SK-N-SH treated with all-trans-retinoic acid at 6 μM for 48 hours (cell line): Measurements from ENCODE around the gene ZFYVE28.

ENCODE experiments used
- ARNTL ChIP-seq: fragments of 450-650 bp; formaldehyde crosslinking; IDR thresholded peaks from 2 replicates; pipeline ENCODE4 v1.5.0; 2020; ENCODE audit warnings: low read depth, mild to moderate bottlenecking, moderate library complexity, borderline replicate concordance
- BACH2 ChIP-seq: fragments of 250-450 bp; sonication (Bioruptor Pico); IDR thresholded peaks from 2 replicates; pipeline ENCODE4 v1.9.0; 2021; ENCODE audit warnings: mild to moderate bottlenecking, borderline replicate concordance
- CSDC2 ChIP-seq: fragments of 250-450 bp; sonication (Bioruptor Pico); IDR thresholded peaks from 2 replicates; pipeline ENCODE4 v1.5.0; 2020; ENCODE audit warnings: mild to moderate bottlenecking, moderate library complexity
- ESRRG ChIP-seq: fragments of 250-450 bp; sonication (Bioruptor Pico); IDR thresholded peaks from 2 replicates; pipeline ENCODE4 v1.6.1; 2021; ENCODE audit warnings: mild to moderate bottlenecking
- OSR1 ChIP-seq: fragments of 250-450 bp; sonication (Bioruptor Pico); IDR thresholded peaks from 2 replicates; pipeline ENCODE4 v1.8.0; 2022; ENCODE audit warnings: moderate library complexity, mild to moderate bottlenecking, inconsistent platforms
- TCF4 ChIP-seq: fragments of 250-450 bp; sonication (Bioruptor Pico); IDR thresholded peaks from 2 replicates; pipeline ENCODE4 v1.8.0; 2021; ENCODE audit warnings: mild to moderate bottlenecking, moderate library complexity, borderline replicate concordance
- TOX ChIP-seq: fragments of 250-450 bp; sonication (Bioruptor Pico); IDR thresholded peaks from 2 replicates; pipeline ENCODE4 v1.8.0; 2021; ENCODE audit warnings: mild to moderate bottlenecking, moderate library complexity, borderline replicate concordance
- ZFP3 ChIP-seq: fragments of 250-450 bp; sonication (Bioruptor Pico); IDR thresholded peaks from 2 replicates; pipeline ENCODE4 v1.5.0; 2020; ENCODE audit warnings: mild to moderate bottlenecking, moderate library complexity
- ZFP30 ChIP-seq: fragments of 450-650 bp; formaldehyde crosslinking; IDR thresholded peaks from 2 replicates; pipeline ENCODE4 v1.5.0; 2022; ENCODE audit warnings: mild to moderate bottlenecking, moderate library complexity
- ZNF565 ChIP-seq: fragments of 450-650 bp; formaldehyde crosslinking; conservative IDR thresholded peaks from 2 replicates; pipeline ENCODE4 v1.5.0; 2020; ENCODE audit warnings: low read depth, mild to moderate bottlenecking, moderate library complexity
- ZNF70 ChIP-seq: fragments of 450-650 bp; formaldehyde crosslinking; IDR thresholded peaks from 2 replicates; pipeline ENCODE4 v1.5.0; 2020; ENCODE audit warnings: mild to moderate bottlenecking, moderate library complexity
- TF ChIP-seq, protein P1 (sequence below): fragments of 250-450 bp; sonication (Bioruptor Pico); IDR thresholded peaks from 2 replicates; pipeline ENCODE4 v1.8.0; 2020; ENCODE audit warnings: mild to moderate bottlenecking, moderate library complexity, borderline replicate concordance
- TF ChIP-seq, protein P2 (sequence below): fragments of 250-450 bp; sonication (Bioruptor Pico); IDR thresholded peaks from 2 replicates; pipeline ENCODE4 v1.5.0; 2020; ENCODE audit warnings: mild to moderate bottlenecking, moderate library complexity
- TF ChIP-seq, protein P3 (sequence below): fragments of 250-450 bp; sonication (Bioruptor Pico); IDR thresholded peaks from 2 replicates; pipeline ENCODE4 v1.5.1; 2020; ENCODE audit warnings: low read depth, mild to moderate bottlenecking, moderate library complexity

DNA sequence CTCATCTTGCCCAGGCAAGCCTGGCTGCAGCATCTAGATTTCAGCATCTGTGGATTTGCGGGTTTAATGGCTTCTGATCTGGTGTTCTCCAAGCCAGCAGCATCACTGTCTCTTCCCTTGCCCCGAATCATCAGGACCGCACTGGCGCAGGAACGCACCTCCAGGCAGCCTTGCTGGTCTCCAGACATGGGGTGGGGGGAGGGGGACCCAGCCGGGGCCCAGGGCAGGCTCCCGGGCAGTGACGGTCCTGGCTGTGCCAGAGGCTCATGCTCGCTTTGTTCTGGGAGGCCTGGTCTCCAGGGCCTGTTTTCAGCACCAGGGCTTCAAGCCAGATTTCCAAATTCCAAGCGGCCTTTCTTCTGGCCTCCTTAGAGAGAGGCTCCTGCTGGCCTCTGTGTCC lies 5.2 kb upstream of the ZFYVE28 start:
- TF ChIP-seq ZFP30 (CRISPR knock-in tag), result no peak
- TF ChIP-seq ZNF565 (CRISPR knock-in tag), result no peak
- TF ChIP-seq ESRRG, result no peak
- TF ChIP-seq CSDC2 (CRISPR knock-in tag), result no peak
- TF ChIP-seq ZFP3 (CRISPR knock-in tag), result no peak
- TF ChIP-seq, protein P1, sequence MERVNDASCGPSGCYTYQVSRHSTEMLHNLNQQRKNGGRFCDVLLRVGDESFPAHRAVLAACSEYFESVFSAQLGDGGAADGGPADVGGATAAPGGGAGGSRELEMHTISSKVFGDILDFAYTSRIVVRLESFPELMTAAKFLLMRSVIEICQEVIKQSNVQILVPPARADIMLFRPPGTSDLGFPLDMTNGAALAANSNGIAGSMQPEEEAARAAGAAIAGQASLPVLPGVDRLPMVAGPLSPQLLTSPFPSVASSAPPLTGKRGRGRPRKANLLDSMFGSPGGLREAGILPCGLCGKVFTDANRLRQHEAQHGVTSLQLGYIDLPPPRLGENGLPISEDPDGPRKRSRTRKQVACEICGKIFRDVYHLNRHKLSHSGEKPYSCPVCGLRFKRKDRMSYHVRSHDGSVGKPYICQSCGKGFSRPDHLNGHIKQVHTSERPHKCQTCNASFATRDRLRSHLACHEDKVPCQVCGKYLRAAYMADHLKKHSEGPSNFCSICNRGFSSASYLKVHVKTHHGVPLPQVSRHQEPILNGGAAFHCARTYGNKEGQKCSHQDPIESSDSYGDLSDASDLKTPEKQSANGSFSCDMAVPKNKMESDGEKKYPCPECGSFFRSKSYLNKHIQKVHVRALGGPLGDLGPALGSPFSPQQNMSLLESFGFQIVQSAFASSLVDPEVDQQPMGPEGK (CRISPR knock-in tag), result no peak
- TF ChIP-seq, protein P2, sequence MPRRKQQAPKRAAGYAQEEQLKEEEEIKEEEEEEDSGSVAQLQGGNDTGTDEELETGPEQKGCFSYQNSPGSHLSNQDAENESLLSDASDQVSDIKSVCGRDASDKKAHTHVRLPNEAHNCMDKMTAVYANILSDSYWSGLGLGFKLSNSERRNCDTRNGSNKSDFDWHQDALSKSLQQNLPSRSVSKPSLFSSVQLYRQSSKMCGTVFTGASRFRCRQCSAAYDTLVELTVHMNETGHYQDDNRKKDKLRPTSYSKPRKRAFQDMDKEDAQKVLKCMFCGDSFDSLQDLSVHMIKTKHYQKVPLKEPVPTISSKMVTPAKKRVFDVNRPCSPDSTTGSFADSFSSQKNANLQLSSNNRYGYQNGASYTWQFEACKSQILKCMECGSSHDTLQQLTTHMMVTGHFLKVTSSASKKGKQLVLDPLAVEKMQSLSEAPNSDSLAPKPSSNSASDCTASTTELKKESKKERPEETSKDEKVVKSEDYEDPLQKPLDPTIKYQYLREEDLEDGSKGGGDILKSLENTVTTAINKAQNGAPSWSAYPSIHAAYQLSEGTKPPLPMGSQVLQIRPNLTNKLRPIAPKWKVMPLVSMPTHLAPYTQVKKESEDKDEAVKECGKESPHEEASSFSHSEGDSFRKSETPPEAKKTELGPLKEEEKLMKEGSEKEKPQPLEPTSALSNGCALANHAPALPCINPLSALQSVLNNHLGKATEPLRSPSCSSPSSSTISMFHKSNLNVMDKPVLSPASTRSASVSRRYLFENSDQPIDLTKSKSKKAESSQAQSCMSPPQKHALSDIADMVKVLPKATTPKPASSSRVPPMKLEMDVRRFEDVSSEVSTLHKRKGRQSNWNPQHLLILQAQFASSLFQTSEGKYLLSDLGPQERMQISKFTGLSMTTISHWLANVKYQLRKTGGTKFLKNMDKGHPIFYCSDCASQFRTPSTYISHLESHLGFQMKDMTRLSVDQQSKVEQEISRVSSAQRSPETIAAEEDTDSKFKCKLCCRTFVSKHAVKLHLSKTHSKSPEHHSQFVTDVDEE (CRISPR knock-in tag), result no peak
- TF ChIP-seq, protein P3, sequence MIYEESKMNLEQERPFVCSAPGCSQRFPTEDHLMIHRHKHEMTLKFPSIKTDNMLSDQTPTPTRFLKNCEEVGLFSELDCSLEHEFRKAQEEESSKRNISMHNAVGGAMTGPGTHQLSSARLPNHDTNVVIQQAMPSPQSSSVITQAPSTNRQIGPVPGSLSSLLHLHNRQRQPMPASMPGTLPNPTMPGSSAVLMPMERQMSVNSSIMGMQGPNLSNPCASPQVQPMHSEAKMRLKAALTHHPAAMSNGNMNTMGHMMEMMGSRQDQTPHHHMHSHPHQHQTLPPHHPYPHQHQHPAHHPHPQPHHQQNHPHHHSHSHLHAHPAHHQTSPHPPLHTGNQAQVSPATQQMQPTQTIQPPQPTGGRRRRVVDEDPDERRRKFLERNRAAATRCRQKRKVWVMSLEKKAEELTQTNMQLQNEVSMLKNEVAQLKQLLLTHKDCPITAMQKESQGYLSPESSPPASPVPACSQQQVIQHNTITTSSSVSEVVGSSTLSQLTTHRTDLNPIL, result no peak
- TF ChIP-seq ZNF70, result no peak
- TF ChIP-seq ARNTL (CRISPR knock-in tag), result no peak
- no peak for TF ChIP-seq BACH2
- no peak for TF ChIP-seq TCF4 (CRISPR knock-in tag)
- no peak for TF ChIP-seq TOX (CRISPR knock-in tag)
- TF ChIP-seq OSR1 (CRISPR knock-in tag), result no peak
